Stimulated activated CD4-positive, alpha-beta T cell treated with anti-CD3 and anti-CD28 coated beads, Interleukin-1b, Interleukin-23, amount 100 ng/mL, for 4 hours (primary cell): Measurements from ENCODE around the gene MFAP2.
"Not testable (repeated sequence)": the region's sequence is repeated elsewhere in the genome, so short reads cannot be mapped to it uniquely, and the experiment has no call there.

Experiments
- DNase-seq, 2 donors: peaks; one replicate each; pipeline ENCODE4 v3.0.0-alpha.2; 2020; ENCODE audit warnings: low read depth in 2 of 2

The MFAP2 gene

GRCh38 chr1:16929146-16930041 is 51.0 kb downstream of the MFAP2 start:
- not testable (repeated sequence) for DNase-seq

GRCh38 chr1:16927711-16928485 is 52.5 kb downstream of the MFAP2 start:
- DNase-seq = no peak

- DNase-seq = no peak
Observed at GRCh38 chr1:16927256-16927655, 53.2 kb downstream of the MFAP2 start.

GRCh38 chr1:16926491-16927073 is 53.8 kb downstream of the MFAP2 start:
- DNase-seq = no peak

GRCh38 chr1:16925635-16926490 is 54.6 kb downstream of the MFAP2 start:
- DNase-seq = no peak

- no peak for DNase-seq
Observed at GRCh38 chr1:16924919-16925477, 55.4 kb downstream of the MFAP2 start.
